H9 (cell line): ENCODE results near the gene ASTN2. TPM values are rescaled to one million over a fixed set of nuclear protein-coding genes. Genes with fewer than 3 reads are reported as not detected.

ENCODE experiments used
- DNase-seq: peaks from one replicate; pipeline ENCODE4 v3.0.0-alpha.2; 2017
- H2AFZ ChIP-seq: one replicate; pipeline ENCODE4 v1.6.1; 2013; ENCODE audit warnings: mild to moderate bottlenecking, low read length, control low read depth, moderate library complexity
- H2AK5ac ChIP-seq: 2 replicates; pipeline ENCODE4 v1.6.1; 2013; ENCODE audit warnings: low read length, control low read depth, mixed read lengths; ENCODE audit not compliant: insufficient read length
- H2BK120ac ChIP-seq: one replicate; pipeline ENCODE4 v1.6.1; 2013; ENCODE audit warnings: low read depth, mild to moderate bottlenecking, low read length, control low read depth, inconsistent platforms; ENCODE audit not compliant: poor library complexity, severe bottlenecking
- H2BK12ac ChIP-seq: 2 replicates; pipeline ENCODE4 v1.6.1; 2013; ENCODE audit warnings: low read length, control low read depth, mixed read lengths, low read depth; ENCODE audit not compliant: insufficient read length
- H2BK15ac ChIP-seq: 2 replicates; pipeline ENCODE4 v1.6.1; 2013; ENCODE audit warnings: low read depth, low read length, control low read depth
- H2BK20ac ChIP-seq: one replicate; pipeline ENCODE4 v1.6.1; 2013; ENCODE audit warnings: low read depth, mild to moderate bottlenecking, low read length, control low read depth, inconsistent platforms; ENCODE audit not compliant: poor library complexity, severe bottlenecking
- H2BK5ac ChIP-seq: 2 replicates; pipeline ENCODE4 v1.6.1; 2013; ENCODE audit warnings: low read length, control low read depth, mixed read lengths; ENCODE audit not compliant: insufficient read length
- H3K14ac ChIP-seq: 2 replicates; pipeline ENCODE4 v1.6.1; 2013; ENCODE audit warnings: low read length, control low read depth; ENCODE audit not compliant: insufficient read depth
- H3K18ac ChIP-seq: 2 replicates; pipeline ENCODE4 v1.6.1; 2013; ENCODE audit warnings: low read depth, mild to moderate bottlenecking, mixed read lengths, low read length, control low read depth; ENCODE audit not compliant: insufficient read length
- H3K23ac ChIP-seq: 2 replicates; pipeline ENCODE4 v1.6.1; 2013; ENCODE audit warnings: low read length, control low read depth, mixed read lengths, low read depth; ENCODE audit not compliant: insufficient read length
- H3K23me2 ChIP-seq: 2 replicates; pipeline ENCODE4 v1.6.1; 2013; ENCODE audit warnings: low read depth, mild to moderate bottlenecking, mixed read lengths, low read length, control low read depth; ENCODE audit not compliant: insufficient read length, poor library complexity, severe bottlenecking
- H3K27ac ChIP-seq: 2 replicates; pipeline ENCODE4 v1.5.1; 2013; ENCODE audit warnings: low read length, control low read depth, mixed read lengths, low read depth; ENCODE audit not compliant: insufficient read length
- H3K27me3 ChIP-seq: 2 replicates; pipeline ENCODE4 v1.6.1; 2013; ENCODE audit warnings: low read length, control low read depth, inconsistent platforms; ENCODE audit not compliant: insufficient read depth
- H3K4ac ChIP-seq: 2 replicates; pipeline ENCODE4 v1.6.1; 2013; ENCODE audit warnings: low read depth, mild to moderate bottlenecking, control low read depth, inconsistent platforms, low read length, moderate library complexity
- H3K4me1 ChIP-seq: 2 replicates; pipeline ENCODE4 v1.6.1; 2013; ENCODE audit warnings: low read length, control low read depth, inconsistent platforms; ENCODE audit not compliant: insufficient read depth
- H3K4me2 ChIP-seq: 2 replicates; pipeline ENCODE4 v1.6.1; 2013; ENCODE audit warnings: low read length, control low read depth, mixed read lengths; ENCODE audit not compliant: insufficient read length, insufficient read depth
- H3K56ac ChIP-seq: 2 replicates; pipeline ENCODE4 v1.6.1; 2013; ENCODE audit warnings: low read depth, mild to moderate bottlenecking, mixed read lengths, low read length, control low read depth; ENCODE audit not compliant: insufficient read length
- H3K79me1 ChIP-seq: 2 replicates; pipeline ENCODE4 v1.6.1; 2013; ENCODE audit warnings: low read depth, mild to moderate bottlenecking, moderate library complexity, low read length, control low read depth, inconsistent platforms; ENCODE audit not compliant: insufficient read depth, poor library complexity, severe bottlenecking
- H3K79me2 ChIP-seq: 2 replicates; pipeline ENCODE4 v1.6.1; 2013; ENCODE audit warnings: low read length, control low read depth, inconsistent platforms; ENCODE audit not compliant: insufficient read depth
- H3K9ac ChIP-seq: 2 replicates; pipeline ENCODE4 v1.6.1; 2013; ENCODE audit warnings: low read length, control low read depth, mixed read lengths; ENCODE audit not compliant: insufficient read length; ENCODE audit errors: extremely low read depth
- H3K9me3 ChIP-seq: one replicate; pipeline ENCODE4 v1.6.1; 2013; ENCODE audit warnings: low read depth, low read length, inconsistent platforms; ENCODE audit not compliant: control insufficient read depth
- H3T11ph ChIP-seq: one replicate; pipeline ENCODE4 v1.6.1; 2013; ENCODE audit warnings: mild to moderate bottlenecking, low read length, control low read depth, inconsistent platforms
- H4K20me1 ChIP-seq: one replicate; pipeline ENCODE4 v1.6.1; 2013; ENCODE audit not compliant: control insufficient read depth, insufficient read length, insufficient read depth
- H4K5ac ChIP-seq: 2 replicates; pipeline ENCODE4 v1.6.1; 2013; ENCODE audit warnings: low read depth, mild to moderate bottlenecking, mixed read lengths, low read length, control low read depth; ENCODE audit not compliant: insufficient read length
- H4K8ac ChIP-seq: replicated peaks from 2 replicates; pipeline ENCODE4 v1.6.1; 2013; ENCODE audit warnings: low read length, control low read depth, mixed read lengths, low read depth; ENCODE audit not compliant: insufficient read length
- H4K91ac ChIP-seq: 2 replicates; pipeline ENCODE4 v1.6.1; 2013; ENCODE audit warnings: low read depth, mild to moderate bottlenecking, moderate library complexity, mixed read lengths, low read length, control low read depth; ENCODE audit not compliant: insufficient read length
- H3K27ac Mint-ChIP-seq, 3 experiments: 2 replicates in 2 of 3; 3 replicates in 1 of 3; pipeline ENCODE4 v1.8.0; 2020 to 2021; ENCODE audit warnings: mixed read lengths in 3 of 3, mild to moderate bottlenecking in 1 of 3, moderate library complexity in 1 of 3
- H3K27me3 Mint-ChIP-seq: 2 replicates; pipeline ENCODE4 v1.8.0; 2021; ENCODE audit warnings: low read depth, mild to moderate bottlenecking, moderate library complexity, mixed read lengths
- H3K36me3 Mint-ChIP-seq, 3 experiments: 2 replicates in 2 of 3; 3 replicates in 1 of 3; pipeline ENCODE4 v1.8.0; 2020 to 2021; ENCODE audit warnings: low read depth in 3 of 3, mixed read lengths in 3 of 3; ENCODE audit not compliant: insufficient read depth in 1 of 3
- H3K4me1 Mint-ChIP-seq, 2 experiments: 2 replicates each; pipeline ENCODE4 v1.8.0; 2020; ENCODE audit warnings: mixed read lengths in 2 of 2
- H3K4me3 Mint-ChIP-seq, 2 experiments: 2 replicates in 1 of 2; 3 replicates in 1 of 2; pipeline ENCODE4 v1.8.0; 2020 to 2021; ENCODE audit warnings: mild to moderate bottlenecking in 2 of 2, mixed read lengths in 2 of 2, moderate library complexity in 1 of 2
- H3K9me3 Mint-ChIP-seq, 2 experiments: 2 replicates in 1 of 2; 3 replicates in 1 of 2; pipeline ENCODE4 v1.8.0; 2020; ENCODE audit warnings: mild to moderate bottlenecking in 2 of 2, mixed read lengths in 2 of 2, moderate library complexity in 1 of 2
- total RNA-seq: library from RNA; stranded (reverse); gene quantifications from 2 replicates; pipeline ENCODE4 v1.2.1, GENCODE V29; 2021
- TF ChIP-seq, protein P1 (sequence below): fragments of 200-600 bp; sonication (generic); conservative IDR thresholded peaks from 3 replicates; pipeline ENCODE4 v1.8.0; 2021; ENCODE audit warnings: antibody characterized with exemption, mild to moderate bottlenecking

ASTN2 gene
- total RNA-seq, 1 experiment from 2014 or later, result 9.7 TPM

GRCh38 chr9:116464423-116464822 is 950.4 kb downstream of the ASTN2 start:
- Histone ChIP-seq H3K9me3 (no peaks in the 10 kb centered on the region), H3K9ac (no peak overlapping the region), H3K79me2 (no peaks in the 10 kb centered on the region), H3T11ph (no peak overlapping the region), H4K20me1 (no peaks in the 10 kb centered on the region), H3K23ac (no peak overlapping the region), H3K4me2 (no peak overlapping the region), H2BK120ac (no peak overlapping the region), H2BK20ac (no peak overlapping the region), H3K4me1 (no peaks in the 10 kb centered on the region; the same call in 1 of the 2 replicates), H2BK15ac (no peak overlapping the region), H2AK5ac (no peak overlapping the region), H4K5ac (no peak overlapping the region), H3K27ac (no peak overlapping the region), H3K4ac (no peak overlapping the region), H3K18ac (no peak overlapping the region), H3K27me3 (no peaks in the 10 kb centered on the region), H2BK5ac (no peak overlapping the region), H4K91ac (no peak overlapping the region), H3K23me2 (no peaks in the 10 kb centered on the region), H4K8ac (no peak overlapping the region), H2BK12ac (no peak overlapping the region), H3K56ac (no peak overlapping the region), H2AFZ (no peak overlapping the region), H3K79me1 (no peaks in the 10 kb centered on the region), H3K14ac (no peak overlapping the region)
- no peak overlapping the region for H3K27ac Mint-ChIP-seq
- peaks cover 32 to 34% of the 10 kb centered on the region in 2 experiments for H3K4me1 Mint-ChIP-seq
- no peak overlapping the region for H3K4me3 Mint-ChIP-seq
- no peaks in the 10 kb centered on the region; a peak in 2 of 7 replicates for H3K36me3 Mint-ChIP-seq
- TF ChIP-seq, protein P1, sequence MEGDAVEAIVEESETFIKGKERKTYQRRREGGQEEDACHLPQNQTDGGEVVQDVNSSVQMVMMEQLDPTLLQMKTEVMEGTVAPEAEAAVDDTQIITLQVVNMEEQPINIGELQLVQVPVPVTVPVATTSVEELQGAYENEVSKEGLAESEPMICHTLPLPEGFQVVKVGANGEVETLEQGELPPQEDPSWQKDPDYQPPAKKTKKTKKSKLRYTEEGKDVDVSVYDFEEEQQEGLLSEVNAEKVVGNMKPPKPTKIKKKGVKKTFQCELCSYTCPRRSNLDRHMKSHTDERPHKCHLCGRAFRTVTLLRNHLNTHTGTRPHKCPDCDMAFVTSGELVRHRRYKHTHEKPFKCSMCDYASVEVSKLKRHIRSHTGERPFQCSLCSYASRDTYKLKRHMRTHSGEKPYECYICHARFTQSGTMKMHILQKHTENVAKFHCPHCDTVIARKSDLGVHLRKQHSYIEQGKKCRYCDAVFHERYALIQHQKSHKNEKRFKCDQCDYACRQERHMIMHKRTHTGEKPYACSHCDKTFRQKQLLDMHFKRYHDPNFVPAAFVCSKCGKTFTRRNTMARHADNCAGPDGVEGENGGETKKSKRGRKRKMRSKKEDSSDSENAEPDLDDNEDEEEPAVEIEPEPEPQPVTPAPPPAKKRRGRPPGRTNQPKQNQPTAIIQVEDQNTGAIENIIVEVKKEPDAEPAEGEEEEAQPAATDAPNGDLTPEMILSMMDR, result no peak
- no peak for DNase-seq
- H3K9me3 Mint-ChIP-seq, result no peaks in the 10 kb centered on the region
- no peaks in the 10 kb centered on the region for H3K27me3 Mint-ChIP-seq
